HL-60 (cell line): ENCODE results near the gene SH3RF1.

Source experiments
- CTCF ChIP-seq: IDR thresholded peaks from one replicate; pipeline ENCODE4 v1.5.1; 2011; ENCODE audit warnings: low read length, control low read depth, inconsistent platforms; ENCODE audit not compliant: insufficient read depth
- POLR2AphosphoS5 ChIP-seq: IDR thresholded peaks from 2 replicates; pipeline ENCODE4 v1.6.1; 2012; ENCODE audit warnings: low read depth

GRCh38 chr4:169175476-169175875 is 95.3 kb downstream of the SH3RF1 start:
- no peak for TF ChIP-seq CTCF
- TF ChIP-seq POLR2AphosphoS5, result no peak
